Endodermal cell (in vitro differentiated cells): ENCODE data around the gene SMPX. TPM values are rescaled to one million over a fixed set of nuclear protein-coding genes. Genes with fewer than 3 reads are reported as not detected.

Experiments
- DNase-seq: peaks from one replicate; pipeline ENCODE4 v3.0.0-alpha.2; 2017
- H3K27ac ChIP-seq: 2 replicates; pipeline ENCODE4 v1.5.1; 2013; ENCODE audit warnings: mild to moderate bottlenecking, low read depth, low read length, moderate library complexity
- H3K27me3 ChIP-seq: 2 replicates; pipeline ENCODE4 v1.6.1; 2013; ENCODE audit warnings: mild to moderate bottlenecking, low read length, moderate library complexity; ENCODE audit not compliant: insufficient read depth, control insufficient read depth, poor library complexity, severe bottlenecking
- H3K36me3 ChIP-seq: 2 replicates; pipeline ENCODE4 v1.7.0; 2013; ENCODE audit warnings: mild to moderate bottlenecking, low read length, moderate library complexity; ENCODE audit not compliant: control insufficient read depth, insufficient read depth
- H3K4me1 ChIP-seq: one replicate; pipeline ENCODE4 v1.7.0; 2013; ENCODE audit warnings: low read length; ENCODE audit not compliant: control insufficient read depth, insufficient read depth
- H3K4me3 ChIP-seq: 2 replicates; pipeline ENCODE4 v1.5.1; 2013; ENCODE audit warnings: mild to moderate bottlenecking, low read length, moderate library complexity
- H3K9ac ChIP-seq: 2 replicates; pipeline ENCODE4 v1.6.1; 2013; ENCODE audit warnings: mild to moderate bottlenecking, low read length, moderate library complexity; ENCODE audit not compliant: poor library complexity, severe bottlenecking; ENCODE audit errors: extremely low read depth
- H3K9me3 ChIP-seq: 2 replicates; pipeline ENCODE4 v1.6.1; 2013; ENCODE audit warnings: mild to moderate bottlenecking, low read length, moderate library complexity; ENCODE audit not compliant: control insufficient read depth
- H3K27ac Mint-ChIP-seq: 2 replicates; pipeline ENCODE4 v1.8.0; 2020; ENCODE audit warnings: mixed read lengths
- H3K27me3 Mint-ChIP-seq: 2 replicates; pipeline ENCODE4 v1.8.0; 2021; ENCODE audit warnings: mild to moderate bottlenecking, mixed read lengths; ENCODE audit not compliant: insufficient read depth
- H3K36me3 Mint-ChIP-seq: 2 replicates; pipeline ENCODE4 v1.8.0; 2020; ENCODE audit warnings: low read depth, mixed read lengths
- H3K4me1 Mint-ChIP-seq: 2 replicates; pipeline ENCODE4 v1.8.0; 2020; ENCODE audit warnings: mixed read lengths
- H3K4me3 Mint-ChIP-seq: 2 replicates; pipeline ENCODE4 v1.8.0; 2020; ENCODE audit warnings: mild to moderate bottlenecking, moderate library complexity, mixed read lengths
- H3K9me3 Mint-ChIP-seq: 2 replicates; pipeline ENCODE4 v1.8.0; 2020; ENCODE audit warnings: mild to moderate bottlenecking, mixed read lengths
- WGBS, 2 experiments: methylation state at CpG; one replicate each; pipeline versions ENCODE4 v1.1.5 to v1.1.7; 2013; ENCODE audit warnings: missing lambda C conversion rate in 2 of 2, mixed read lengths in 1 of 2; ENCODE audit not compliant: insufficient coverage in 1 of 2, insufficient read length in 1 of 2; 5-methylcytosine and 5-hydroxymethylcytosine counted together
- total RNA-seq, 2 donors: library from RNA; stranded (reverse); fragmentation: NEBNext Ultra II Directional in 1 of 2; extraction: Animal tissue kit (Norgen Biotek cat#: 25700) in 1 of 2; gene quantifications; 2 replicates in 1 of 2; 3 replicates in 1 of 2; pipeline ENCODE4 v1.2.1, GENCODE V29; 2021
- TF ChIP-seq, protein P1 (sequence below): fragments of 200-600 bp; sonication (generic); conservative IDR thresholded peaks from 2 replicates; pipeline ENCODE4 v1.5.0; 2021; ENCODE audit warnings: antibody characterized with exemption, mild to moderate bottlenecking

The SMPX gene
- total RNA-seq, 2 donors from 2014 or later, result 0.31 TPM; not detected in 1

DNA sequence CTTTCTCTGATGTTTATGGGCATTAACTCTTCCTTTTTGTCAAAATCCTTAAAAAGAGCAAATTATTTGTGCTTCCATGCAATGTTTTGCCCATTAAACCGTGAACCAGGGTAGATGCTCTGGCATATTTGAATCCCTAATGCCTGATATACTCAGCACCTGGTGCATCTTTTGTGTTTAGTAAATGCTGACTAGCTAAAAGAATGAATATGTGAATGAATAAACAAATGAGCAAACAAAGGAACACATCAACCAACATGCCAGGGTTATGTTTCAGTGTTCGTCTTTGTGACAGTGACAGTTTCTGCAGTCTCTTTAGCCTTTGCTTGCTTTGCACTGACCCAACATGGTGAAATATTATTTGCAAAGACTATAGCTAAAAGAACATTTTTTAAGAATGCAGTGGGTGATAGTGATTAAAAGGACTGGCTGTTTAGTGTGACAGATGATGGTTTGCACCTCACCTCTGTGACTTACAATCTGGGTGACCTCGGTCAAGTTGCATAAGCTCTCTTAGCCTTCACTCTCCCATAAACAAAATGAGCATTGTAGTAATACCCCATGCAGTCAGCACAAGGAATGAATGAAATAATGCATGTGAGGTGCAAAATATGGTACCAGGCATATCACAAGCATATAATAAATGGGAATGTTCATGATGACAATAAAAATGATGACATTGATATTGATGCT, 29.5 kb downstream of the SMPX start:
- Histone ChIP-seq H3K36me3 (no peaks in the 10 kb centered on the region), H3K4me3 (no peak overlapping the region), H3K4me1 (no peaks in the 10 kb centered on the region), H3K27me3 (no peaks in the 10 kb centered on the region), H3K9me3 (no peaks in the 10 kb centered on the region), H3K9ac (no peak overlapping the region), H3K27ac (no peak overlapping the region)
- peaks cover 10% of the 10 kb centered on the region for H3K27me3 Mint-ChIP-seq
- DNase-seq, result no peak
- H3K36me3 Mint-ChIP-seq, result no peaks in the 10 kb centered on the region
- H3K9me3 Mint-ChIP-seq, result no peaks in the 10 kb centered on the region
- WGBS, 2 experiments, result 85% methylated on average over 2 of the region's 3 CpGs; no CpG with 5 or more reads in 1 of the 2 experiments
- H3K27ac Mint-ChIP-seq, result no peak overlapping the region
- TF ChIP-seq, protein P1, sequence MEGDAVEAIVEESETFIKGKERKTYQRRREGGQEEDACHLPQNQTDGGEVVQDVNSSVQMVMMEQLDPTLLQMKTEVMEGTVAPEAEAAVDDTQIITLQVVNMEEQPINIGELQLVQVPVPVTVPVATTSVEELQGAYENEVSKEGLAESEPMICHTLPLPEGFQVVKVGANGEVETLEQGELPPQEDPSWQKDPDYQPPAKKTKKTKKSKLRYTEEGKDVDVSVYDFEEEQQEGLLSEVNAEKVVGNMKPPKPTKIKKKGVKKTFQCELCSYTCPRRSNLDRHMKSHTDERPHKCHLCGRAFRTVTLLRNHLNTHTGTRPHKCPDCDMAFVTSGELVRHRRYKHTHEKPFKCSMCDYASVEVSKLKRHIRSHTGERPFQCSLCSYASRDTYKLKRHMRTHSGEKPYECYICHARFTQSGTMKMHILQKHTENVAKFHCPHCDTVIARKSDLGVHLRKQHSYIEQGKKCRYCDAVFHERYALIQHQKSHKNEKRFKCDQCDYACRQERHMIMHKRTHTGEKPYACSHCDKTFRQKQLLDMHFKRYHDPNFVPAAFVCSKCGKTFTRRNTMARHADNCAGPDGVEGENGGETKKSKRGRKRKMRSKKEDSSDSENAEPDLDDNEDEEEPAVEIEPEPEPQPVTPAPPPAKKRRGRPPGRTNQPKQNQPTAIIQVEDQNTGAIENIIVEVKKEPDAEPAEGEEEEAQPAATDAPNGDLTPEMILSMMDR, result no peak
- H3K4me1 Mint-ChIP-seq, result peaks cover 16% of the 10 kb centered on the region
- no peak overlapping the region for H3K4me3 Mint-ChIP-seq

DNA sequence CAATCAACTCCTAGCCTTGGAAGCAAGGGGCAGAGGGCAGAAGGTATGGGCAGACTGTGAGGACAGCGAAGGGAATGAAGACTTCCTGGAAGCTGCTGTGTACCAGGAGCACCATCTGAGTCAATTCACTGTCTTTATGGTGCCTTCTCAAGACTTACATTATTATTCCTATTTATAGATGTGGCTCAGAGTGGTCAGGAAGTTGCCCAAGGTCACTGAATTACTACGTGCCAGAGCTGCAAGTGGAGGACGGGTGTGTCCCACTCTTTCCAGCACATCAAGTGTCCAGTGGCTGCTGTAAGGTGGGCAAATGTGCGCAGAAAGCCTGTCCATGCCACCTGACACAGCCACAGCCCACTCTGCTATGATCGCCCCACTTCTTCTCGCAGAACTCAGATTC, 32.0 kb downstream of the SMPX start:
- Mint-ChIP-seq H3K9me3 (no peaks in the 10 kb centered on the region), H3K27ac (no peak overlapping the region), H3K4me3 (no peak overlapping the region), H3K36me3 (no peaks in the 10 kb centered on the region), H3K27me3 (peaks cover 10% of the 10 kb centered on the region), H3K4me1 (peaks cover 6% of the 10 kb centered on the region)
- H3K27me3 ChIP-seq, result no peaks in the 10 kb centered on the region
- DNase-seq, result no peak
- no peak overlapping the region for H3K9ac ChIP-seq
- no peaks in the 10 kb centered on the region for H3K36me3 ChIP-seq
- H3K4me3 ChIP-seq, result no peak overlapping the region
- no peak overlapping the region for H3K27ac ChIP-seq
- TF ChIP-seq, protein P1, result no peak
- WGBS, 2 experiments, result 89 to 90% methylated on average over 2 to 6 of the region's 6 CpGs
- H3K4me1 ChIP-seq, result no peaks in the 10 kb centered on the region
- no peaks in the 10 kb centered on the region for H3K9me3 ChIP-seq

DNA sequence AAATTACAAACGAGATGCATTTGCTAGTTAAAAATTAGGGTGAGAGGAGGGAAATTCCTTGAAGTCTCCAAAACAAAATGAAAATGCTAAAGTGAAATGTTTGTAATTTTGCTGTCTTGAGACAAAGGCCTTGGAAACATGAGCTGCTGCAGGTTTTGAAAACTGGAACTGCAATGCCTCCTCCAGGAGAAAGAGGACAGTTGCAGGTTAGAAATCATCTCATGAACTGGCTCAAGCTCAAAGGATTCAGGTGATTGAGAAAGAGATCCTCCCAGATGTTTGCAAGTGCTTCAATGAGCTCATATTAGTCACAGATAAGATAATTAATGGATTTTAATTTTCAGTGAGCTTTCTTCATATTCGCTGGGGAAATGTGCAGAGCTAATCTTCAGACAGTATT, 32.4 kb downstream of the SMPX start:
- H3K9me3 ChIP-seq, result no peaks in the 10 kb centered on the region
- Mint-ChIP-seq H3K27me3 (peaks cover 10% of the 10 kb centered on the region), H3K4me3 (no peak overlapping the region), H3K36me3 (no peaks in the 10 kb centered on the region), H3K27ac (no peak overlapping the region), H3K9me3 (no peaks in the 10 kb centered on the region), H3K4me1 (peaks cover 6% of the 10 kb centered on the region)
- H3K27me3 ChIP-seq, result no peaks in the 10 kb centered on the region
- H3K27ac ChIP-seq, result no peak overlapping the region
- H3K4me3 ChIP-seq, result no peak overlapping the region
- DNase-seq, result no peak
- 10% methylated on average over 2 of the region's 2 CpGs; no CpG with 5 or more reads in 1 of the 2 experiments for WGBS, 2 experiments
- no peaks in the 10 kb centered on the region for H3K4me1 ChIP-seq
- TF ChIP-seq, protein P1, result peak; percentile 87
- no peak overlapping the region for H3K9ac ChIP-seq
- no peaks in the 10 kb centered on the region for H3K36me3 ChIP-seq
